Epidermal melanocyte (primary cell): Measurements from ENCODE around the gene LRRIQ4.

Experiments used
- DNase-seq: peaks from one replicate; pipeline ENCODE4 v3.0.0; 2011; ENCODE audit warnings: low spot score; ENCODE audit not compliant: insufficient read length

Gene LRRIQ4

DNA sequence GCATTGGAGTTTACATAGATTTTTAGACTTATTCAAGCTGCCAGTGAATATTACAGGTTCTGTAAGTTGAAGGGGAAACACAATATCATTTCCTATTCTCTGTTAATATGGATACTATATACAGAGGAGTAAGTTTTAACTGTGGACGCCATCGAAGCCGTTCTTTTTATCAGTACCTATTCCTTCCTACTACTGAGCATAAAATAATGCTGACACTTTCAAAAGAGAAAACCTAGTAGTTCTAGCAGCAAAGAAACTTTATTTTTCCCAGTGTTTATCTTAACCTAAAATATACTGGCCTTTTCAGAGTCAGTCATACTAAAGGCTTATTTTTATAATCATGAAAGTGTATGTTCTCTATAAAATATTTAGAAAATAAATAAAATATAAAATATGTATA lies 42.8 kb downstream of the LRRIQ4 start:
- DNase-seq, result no peak

DNA sequence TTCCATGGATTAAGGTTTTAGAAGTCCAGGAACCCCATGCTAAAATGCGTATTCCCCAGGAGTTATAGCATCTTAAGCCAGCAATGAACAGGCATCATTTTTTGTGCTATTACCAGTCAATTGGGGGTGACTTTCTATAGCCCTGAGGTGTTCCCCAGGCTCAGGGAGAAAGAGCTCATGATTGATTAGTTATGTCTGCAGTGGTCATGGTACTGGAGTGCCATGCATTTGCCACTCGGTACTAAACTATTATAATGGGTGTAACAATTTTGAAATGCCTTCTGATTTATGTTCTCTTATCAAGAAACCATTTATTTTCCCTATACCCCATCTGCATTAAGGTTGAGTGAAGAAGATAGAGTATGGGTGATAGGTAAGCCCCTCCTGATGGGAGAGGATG lies 45.1 kb downstream of the LRRIQ4 start:
- no peak for DNase-seq

DNA sequence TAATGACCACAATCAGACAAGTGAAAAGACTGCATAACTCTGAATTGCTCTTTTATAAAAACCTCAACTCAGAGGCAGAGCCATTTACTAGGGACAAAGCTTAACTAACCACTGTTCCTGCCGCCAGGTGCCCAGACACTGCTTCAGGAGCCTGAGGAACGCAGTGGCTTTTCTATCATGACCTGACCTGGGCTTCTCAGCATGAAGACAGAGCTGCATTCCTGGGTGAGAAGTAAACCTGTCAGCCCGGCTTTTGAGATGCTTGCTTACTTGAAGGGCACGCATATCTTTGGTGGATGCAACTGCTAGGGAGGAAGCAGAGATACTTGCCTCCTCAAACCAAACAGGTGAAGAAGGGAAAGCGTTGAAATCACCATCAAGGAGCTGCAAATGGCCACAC lies 49.2 kb downstream of the LRRIQ4 start:
- no peak for DNase-seq

DNA sequence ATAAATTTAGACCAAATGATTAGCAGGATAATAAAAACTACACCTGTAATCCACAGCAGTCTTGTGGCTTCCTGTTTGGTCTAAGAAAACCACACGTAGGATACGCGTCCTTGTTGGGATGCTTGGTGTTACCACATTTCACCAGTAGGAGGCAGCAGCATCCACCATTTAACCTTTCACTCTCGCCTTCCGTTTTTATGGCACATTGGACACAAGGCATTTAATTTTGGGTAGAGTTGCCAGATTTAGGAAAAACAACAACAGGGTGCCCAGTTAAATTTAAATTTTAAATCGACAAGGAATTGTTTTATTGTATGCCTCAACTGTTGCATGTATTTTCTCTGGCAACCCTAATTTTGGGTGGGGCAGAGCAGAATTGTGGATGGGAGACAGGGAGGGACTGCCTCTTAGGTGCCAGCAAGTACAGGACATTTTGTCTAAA lies 50.8 kb downstream of the LRRIQ4 start:
- no peak for DNase-seq

DNA sequence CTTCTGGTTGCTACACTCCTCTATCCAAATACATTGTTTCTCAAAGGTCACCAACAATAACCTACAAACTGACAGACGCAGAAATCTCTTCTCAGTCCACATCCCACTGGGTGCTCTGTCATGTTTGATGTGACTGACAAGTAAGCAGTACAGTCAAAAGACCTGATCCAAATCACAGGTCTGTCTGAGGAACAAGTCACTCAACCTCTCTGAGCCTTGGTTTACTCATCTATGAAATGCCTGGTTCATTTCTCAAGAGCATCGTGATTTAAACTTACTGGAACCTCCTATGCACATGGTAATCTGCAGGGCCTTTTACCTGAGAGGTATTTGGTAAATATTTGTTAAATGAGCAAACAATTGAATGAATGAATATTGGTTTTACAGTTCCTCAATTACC lies 51.6 kb downstream of the LRRIQ4 start:
- no peak for DNase-seq

DNA sequence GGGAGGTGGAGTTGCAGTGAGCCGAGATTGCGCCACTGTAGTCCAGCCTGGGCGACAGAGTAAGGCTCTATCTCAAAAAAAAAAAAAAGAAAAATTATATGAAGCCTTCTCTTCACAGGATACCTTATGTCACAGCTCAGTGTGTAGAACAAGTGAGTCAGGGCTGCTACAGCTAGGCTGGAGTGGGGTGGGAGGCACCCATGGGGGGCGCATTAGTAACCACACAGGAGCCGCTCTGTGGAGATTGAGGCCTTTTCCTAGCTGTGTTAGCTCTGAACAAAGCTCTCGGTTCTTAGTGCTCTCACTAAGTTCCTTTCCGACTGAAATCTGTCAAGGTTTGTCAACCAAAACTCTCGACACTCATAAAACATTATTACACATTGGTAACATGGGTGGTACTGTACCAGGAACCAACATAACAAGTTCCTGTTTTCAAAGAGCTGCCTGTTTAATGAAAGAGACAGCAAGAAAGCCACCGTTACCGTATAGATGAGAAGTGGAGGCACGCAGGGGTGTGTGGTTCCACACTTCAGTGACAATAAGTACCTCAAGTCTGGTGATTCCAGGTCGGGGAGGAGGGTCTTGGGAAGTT lies 52.6 kb downstream of the LRRIQ4 start:
- no peak for DNase-seq

DNA sequence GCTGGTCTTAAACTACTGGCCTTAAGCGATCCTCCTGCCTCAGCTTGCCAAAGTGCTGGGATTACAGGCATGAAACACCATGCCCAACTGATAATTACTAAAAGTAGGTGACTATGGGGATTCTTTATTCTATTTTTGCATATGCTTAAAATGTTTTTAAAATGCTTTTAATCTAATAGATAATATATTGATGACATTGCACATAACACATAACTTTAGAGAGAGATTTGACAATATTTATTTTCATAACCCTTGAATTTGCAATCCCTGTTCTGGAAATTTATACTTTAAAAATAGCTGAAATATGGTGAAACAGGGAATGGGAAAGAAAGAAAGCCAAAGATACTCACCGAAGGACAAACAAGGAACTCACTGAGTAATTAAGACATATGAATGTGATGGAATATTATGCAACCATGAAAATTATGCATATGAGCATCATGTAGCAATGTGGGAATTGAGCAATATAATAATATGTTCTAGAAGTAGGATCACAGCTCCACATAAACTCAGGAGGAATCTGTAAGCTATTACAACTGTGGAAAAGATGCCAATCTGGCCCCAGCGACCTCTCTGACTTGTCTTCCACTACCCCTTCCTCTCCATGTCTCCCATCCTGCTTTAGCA lies 55.0 kb downstream of the LRRIQ4 start:
- no peak for DNase-seq

DNA sequence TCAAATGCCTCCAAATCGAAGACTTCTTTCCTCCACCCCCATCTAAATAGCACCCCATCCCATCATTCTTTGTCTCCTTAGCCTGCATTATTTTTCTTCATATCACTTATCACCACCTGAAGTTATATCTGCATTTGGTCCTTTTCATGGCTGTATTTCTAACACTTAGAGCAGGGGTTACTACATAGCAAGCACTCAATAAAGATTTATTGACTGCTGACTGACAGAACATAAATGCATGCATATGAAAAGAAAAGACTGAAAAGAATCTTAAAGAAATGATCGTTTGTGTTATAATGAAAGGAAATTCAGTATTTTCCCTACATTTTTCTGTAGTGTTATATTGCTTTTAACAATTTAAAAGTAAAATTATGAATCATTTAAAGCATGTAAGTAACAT lies 55.7 kb downstream of the LRRIQ4 start:
- DNase-seq, result no peak

DNA sequence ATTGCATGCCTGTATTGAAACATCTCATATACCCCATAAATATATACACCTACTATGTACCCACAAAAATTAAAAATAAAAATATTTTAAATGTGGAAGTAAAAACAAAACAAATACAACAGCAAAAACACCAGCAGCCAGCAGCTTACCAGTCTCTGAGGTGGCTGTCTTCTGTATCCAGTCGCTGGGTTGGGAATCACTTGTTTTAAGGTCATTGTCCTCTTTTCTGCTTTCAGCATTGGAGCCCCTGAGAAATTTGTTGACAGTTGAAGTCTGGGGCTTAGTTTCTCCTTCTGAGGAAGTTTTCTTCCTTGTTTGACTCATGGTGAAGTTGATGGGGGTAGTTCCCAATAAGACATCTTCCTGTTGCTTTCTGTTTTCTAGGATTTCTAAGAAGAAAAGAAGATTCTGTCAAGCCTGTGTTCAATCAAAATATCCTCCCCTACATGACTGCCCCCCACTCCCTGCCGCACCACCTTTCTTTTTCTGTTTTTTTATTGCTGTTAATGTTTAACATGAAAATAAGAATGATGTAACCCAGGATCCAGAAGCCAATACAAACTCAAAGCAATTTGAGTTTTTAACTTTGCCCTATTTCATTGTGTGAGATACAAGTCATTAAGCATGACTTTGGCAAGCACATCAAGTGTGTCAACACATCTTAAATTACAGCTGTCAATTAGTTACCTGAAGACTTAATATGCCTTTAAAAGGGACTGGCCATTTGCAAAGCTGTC lies 57.0 kb downstream of the LRRIQ4 start, which contains the start of gene LRRC31:
LRRC31 (minus strand) TSS at position 452 of the 737 bp plus-strand sequence; CDS start at position 324, 128 bp downstream.
- DNase-seq, result no peak

DNA sequence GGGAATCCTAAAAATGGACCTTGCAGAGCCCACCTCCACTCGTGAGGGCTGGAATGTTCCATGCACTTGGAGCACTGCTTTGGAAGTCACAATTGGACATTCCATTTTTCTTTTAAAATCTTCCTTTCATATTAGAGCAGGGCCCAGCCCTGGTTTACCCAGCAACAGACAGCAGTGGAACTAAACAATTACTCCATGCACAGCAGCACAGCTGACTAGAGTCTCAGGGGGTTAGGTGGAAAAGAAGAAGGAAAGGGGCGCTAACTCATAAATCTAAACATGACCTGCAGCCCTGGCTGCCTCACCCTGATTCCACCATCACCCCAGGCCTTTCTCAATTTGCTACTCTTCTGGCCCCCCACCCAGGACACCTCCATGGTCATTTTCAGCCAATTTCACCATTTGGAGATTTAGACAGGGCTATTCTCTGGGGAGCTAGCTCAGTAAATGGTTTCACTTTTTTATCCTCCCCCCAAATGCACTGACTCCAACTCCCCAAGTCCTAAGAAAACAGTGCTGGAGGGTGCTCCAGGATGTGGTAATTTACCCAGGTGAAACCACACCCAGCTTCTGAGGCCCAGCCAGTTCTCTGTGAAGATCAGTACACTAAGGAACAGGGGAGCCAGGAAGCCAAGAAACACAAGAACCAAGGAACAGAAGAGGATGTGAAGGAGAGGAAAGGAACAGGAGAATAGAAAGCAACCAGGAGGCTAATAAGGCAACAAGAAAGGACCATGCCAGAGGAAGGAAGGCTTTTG lies 58.6 kb downstream of the LRRIQ4 start:
- DNase-seq, result no peak

DNA sequence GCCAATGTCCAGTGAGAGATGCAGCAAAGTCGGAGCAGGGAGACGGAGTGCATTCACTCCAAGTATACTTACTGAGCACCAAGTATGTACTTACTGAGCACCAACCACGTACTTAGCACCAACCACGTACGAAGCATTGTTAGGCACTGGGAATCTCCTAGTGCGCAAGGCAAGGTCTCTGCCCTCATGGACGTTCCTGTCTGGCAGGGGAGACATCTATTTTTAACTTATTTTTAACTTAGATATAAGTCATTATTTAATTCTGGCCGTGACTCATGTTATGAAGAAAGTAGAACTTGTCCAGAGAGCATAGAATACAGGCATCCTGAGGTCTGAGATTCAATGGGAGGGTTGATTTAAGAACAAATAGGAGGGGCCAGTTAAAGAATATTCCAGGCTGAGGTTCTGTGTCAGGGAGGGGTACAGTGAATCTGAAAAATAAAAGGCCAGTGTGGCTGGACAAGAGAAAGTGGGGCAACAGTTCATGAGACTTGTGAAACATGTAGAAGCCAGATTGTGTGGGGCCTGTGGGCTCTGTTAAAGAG lies 66.4 kb downstream of the LRRIQ4 start:
- DNase-seq, result no peak

DNA sequence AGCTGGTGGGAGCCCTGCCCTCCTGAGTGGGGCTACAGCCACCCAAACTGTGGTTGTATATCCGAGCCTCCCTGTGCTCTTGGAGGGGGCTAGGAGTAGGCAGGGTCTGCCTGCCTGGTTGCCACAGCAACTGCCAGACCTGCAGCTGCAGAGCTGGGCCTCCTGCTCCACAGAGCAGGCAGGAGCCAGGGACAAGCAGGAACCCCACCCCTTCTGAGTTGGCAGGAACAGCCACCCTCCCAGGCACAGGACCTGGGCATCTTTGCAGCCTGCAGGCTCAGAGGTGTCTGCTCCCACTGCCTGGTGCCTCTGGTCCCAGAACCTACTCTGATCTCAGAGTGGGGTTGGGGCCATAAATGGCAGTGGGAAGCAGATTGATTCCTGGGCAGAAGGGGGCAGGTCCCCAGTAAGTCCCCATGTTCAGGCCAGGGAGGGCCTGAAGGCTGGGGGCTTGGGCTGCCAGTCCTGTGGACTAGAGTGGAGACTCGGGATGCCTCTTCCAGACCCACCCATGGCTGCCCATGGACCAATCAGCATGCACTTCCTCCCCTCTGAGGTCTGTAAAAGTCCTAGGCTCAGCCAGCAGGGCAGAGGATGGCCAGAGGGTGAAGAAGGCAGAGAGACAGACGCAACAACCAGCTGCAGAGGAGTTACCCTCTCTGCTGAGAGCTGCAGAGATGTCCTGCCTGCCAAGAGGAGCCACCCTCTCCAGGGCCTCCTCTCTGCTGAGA lies 67.3 kb downstream of the LRRIQ4 start:
- no peak for DNase-seq

DNA sequence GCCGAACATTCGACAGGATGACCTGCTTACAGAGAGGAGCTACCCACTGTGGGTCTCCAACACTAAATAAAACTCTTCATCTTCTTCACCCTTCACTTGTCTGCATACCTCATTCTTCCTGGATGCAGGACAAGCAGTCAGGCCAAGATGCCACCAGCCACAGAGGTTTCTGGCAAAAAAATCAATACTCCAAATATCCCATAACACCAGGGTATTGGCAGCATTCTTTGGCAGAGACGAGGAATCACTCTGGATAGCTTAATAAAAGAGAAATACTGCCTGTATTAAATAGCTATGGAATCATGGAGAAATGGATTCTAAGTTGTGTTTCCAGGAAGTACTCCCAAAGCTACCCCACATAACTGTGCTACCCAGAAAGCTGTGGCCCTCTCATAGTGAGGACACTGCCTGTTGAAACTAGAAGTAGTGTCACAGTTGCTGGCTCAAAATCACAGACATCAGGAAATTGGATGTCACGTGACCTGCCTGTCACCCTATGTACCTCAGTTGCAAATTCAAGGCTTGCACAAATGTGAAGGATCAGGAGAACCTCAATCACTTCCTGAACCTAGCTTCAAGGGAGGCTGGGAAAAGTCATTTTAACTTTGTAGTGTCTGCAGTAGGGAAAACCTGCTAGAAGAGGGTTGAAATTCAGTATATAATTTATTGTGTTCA lies 68.0 kb downstream of the LRRIQ4 start:
- no peak for DNase-seq

DNA sequence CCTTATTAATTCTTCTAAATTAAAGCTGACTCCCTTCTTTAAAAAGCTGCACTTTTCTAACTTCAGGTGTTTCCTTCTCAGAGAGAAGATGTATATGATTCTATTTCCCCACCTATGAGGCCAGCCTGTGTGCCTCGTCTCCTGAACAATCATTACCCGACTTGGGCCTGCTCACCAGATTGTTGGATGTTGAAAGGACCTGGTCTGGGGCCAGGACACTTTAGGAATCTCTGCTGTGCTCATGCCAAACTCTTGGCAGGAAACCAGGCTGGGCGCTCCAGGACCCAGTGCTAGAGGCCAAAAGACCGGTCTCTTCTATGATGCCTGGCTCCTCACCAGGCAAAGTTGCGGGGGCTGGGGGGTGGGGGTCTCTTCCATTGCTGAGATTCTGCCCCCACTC lies 74.0 kb downstream of the LRRIQ4 start:
- DNase-seq, result peak; percentile 45
